CD14-positive monocyte (primary cell): ENCODE results near the gene SMIM13. TPM values are rescaled to one million over a fixed set of nuclear protein-coding genes. Genes with fewer than 3 reads are reported as not detected.

Experiments
- DNase-seq, 3 donors: peaks; one replicate each; pipeline ENCODE4 v3.0.0-alpha.2; 2011 to 2022
- H2AFZ ChIP-seq: 2 replicates; pipeline ENCODE4 v1.6.0; 2012; ENCODE audit warnings: mild to moderate bottlenecking, low read depth, low read length, inconsistent platforms; ENCODE audit not compliant: insufficient read depth, poor library complexity, severe bottlenecking
- H3K27ac ChIP-seq, 2 donors: 1 replicate in 1 of 2; 2 replicates in 1 of 2; pipeline ENCODE4 v1.5.1; 2012 to 2013; ENCODE audit warnings: low read length in 2 of 2, control low read depth in 1 of 2, inconsistent platforms in 1 of 2, low read depth in 1 of 2, mild to moderate bottlenecking in 1 of 2
- H3K27me3 ChIP-seq, 2 donors: one replicate each; pipeline versions ENCODE4 v1.6.0 to v1.6.1; 2011 to 2013; ENCODE audit warnings: low read length in 2 of 2; ENCODE audit not compliant: control insufficient read depth in 2 of 2, insufficient read depth in 2 of 2
- H3K36me3 ChIP-seq, 2 donors: replicated peaks in 1 of 2; 1 replicate in 1 of 2; 2 replicates in 1 of 2; pipeline versions ENCODE4 v1.5.1 to v1.6.1; 2012 to 2013; ENCODE audit warnings: low read length in 2 of 2, control low read depth in 1 of 2, inconsistent platforms in 1 of 2, mild to moderate bottlenecking in 1 of 2; ENCODE audit not compliant: insufficient read depth in 2 of 2, control insufficient read depth in 1 of 2
- H3K4me1 ChIP-seq, 2 donors: 1 replicate in 1 of 2; 2 replicates in 1 of 2; pipeline versions ENCODE4 v1.5.1 to v1.6.1; 2012 to 2013; ENCODE audit warnings: low read length in 2 of 2, control low read depth in 1 of 2, inconsistent platforms in 1 of 2, mild to moderate bottlenecking in 1 of 2, moderate library complexity in 1 of 2; ENCODE audit not compliant: insufficient read depth in 2 of 2, control insufficient read depth in 1 of 2
- H3K4me2 ChIP-seq: replicated peaks from 2 replicates; pipeline ENCODE3; 2012; ENCODE audit warnings: low read length, moderate library complexity, mild to moderate bottlenecking; ENCODE audit not compliant: poor library complexity, severe bottlenecking; ENCODE audit errors: extremely low read depth
- H3K4me3 ChIP-seq, 3 experiments: fragments of 200-600 bp in 1 of 3; sonication (generic) in 1 of 3; replicated peaks in 1 of 3; 1 replicate in 2 of 3; 2 replicates in 1 of 3; pipeline ENCODE4 v1.5.1; 2011 to 2013; ENCODE audit warnings: low read length in 3 of 3, mild to moderate bottlenecking in 3 of 3, control low read depth in 2 of 3, low read depth in 2 of 3, inconsistent platforms in 1 of 3, moderate library complexity in 1 of 3
- H3K79me2 ChIP-seq: 2 replicates; pipeline ENCODE4 v1.6.0; 2012; ENCODE audit warnings: mild to moderate bottlenecking, control low read depth, inconsistent platforms, low read length, moderate library complexity; ENCODE audit not compliant: insufficient read depth
- H3K9ac ChIP-seq: 2 replicates; pipeline ENCODE4 v1.6.0; 2017; ENCODE audit warnings: low read length, mild to moderate bottlenecking; ENCODE audit not compliant: insufficient read depth, poor library complexity, severe bottlenecking
- H3K9me3 ChIP-seq, 2 donors: replicated peaks in 1 of 2; 1 replicate in 1 of 2; 2 replicates in 1 of 2; pipeline versions ENCODE4 v1.5.1 to v1.6.1; 2012 to 2013; ENCODE audit warnings: low read length in 2 of 2, control low read depth in 1 of 2; ENCODE audit not compliant: control insufficient read depth in 1 of 2, insufficient read depth in 1 of 2
- H4K20me1 ChIP-seq: 2 replicates; pipeline ENCODE4 v1.6.0; 2012; ENCODE audit warnings: mild to moderate bottlenecking, low read length, control low read depth, moderate library complexity; ENCODE audit not compliant: insufficient read depth
- H3K27ac Mint-ChIP-seq, 7 donors: one replicate each; pipeline ENCODE4 v1.8.0; 2020; ENCODE audit warnings: mild to moderate bottlenecking in 7 of 7, mixed read lengths in 7 of 7, moderate library complexity in 6 of 7, inconsistent platforms in 2 of 7
- H3K27me3 Mint-ChIP-seq, 3 donors: one replicate each; pipeline ENCODE4 v1.8.0; 2021 to 2022; ENCODE audit warnings: low read depth in 3 of 3, mild to moderate bottlenecking in 3 of 3, mixed read lengths in 3 of 3, moderate library complexity in 3 of 3, inconsistent platforms in 1 of 3
- H3K36me3 Mint-ChIP-seq, 2 donors: one replicate each; pipeline ENCODE4 v1.8.0; 2020; ENCODE audit warnings: mixed read lengths in 2 of 2, inconsistent platforms in 1 of 2, mild to moderate bottlenecking in 1 of 2
- H3K4me1 Mint-ChIP-seq: one replicate; pipeline ENCODE4 v1.8.0; 2020; ENCODE audit warnings: mild to moderate bottlenecking, mixed read lengths
- H3K4me3 Mint-ChIP-seq, 2 donors: one replicate each; pipeline ENCODE4 v1.8.0; 2020; ENCODE audit warnings: mild to moderate bottlenecking in 2 of 2, mixed read lengths in 2 of 2, moderate library complexity in 1 of 2
- H3K9me3 Mint-ChIP-seq, 7 donors: one replicate each; pipeline ENCODE4 v1.8.0; 2020 to 2022; ENCODE audit warnings: mixed read lengths in 7 of 7, mild to moderate bottlenecking in 6 of 7, moderate library complexity in 6 of 7, inconsistent platforms in 2 of 7
- WGBS: methylation state at CpG from one replicate; pipeline ENCODE4 v1.1.5; 2013; ENCODE audit warnings: missing lambda C conversion rate; ENCODE audit not compliant: insufficient coverage; 5-methylcytosine and 5-hydroxymethylcytosine counted together
- intact Hi-C, 2 donors: fragments of 100-400 bp; cut with micrococcal nuclease; formaldehyde crosslinking; loops; one replicate each; pipeline versions ENCODE4 v1.15.0 to v1.15.1; 2023
- polyA plus RNA-seq, 3 donors: library from polyadenylated mRNA; depleted of rRNA in 1 of 3; unstranded in 2 of 3; stranded (reverse) in 1 of 3; fragments of 300-500 nt in 2 of 3; fragments of >200 nt in 1 of 3; fragmentation: Illumina TruSeq in 2 of 3; gene quantifications; 1 replicate in 2 of 3; 2 replicates in 1 of 3; pipeline ENCODE4 v1.2.3, GENCODE V29; 2012 to 2021
- TF ChIP-seq, protein P1 (sequence below): fragments of 200-600 bp; IDR thresholded peaks from one replicate; pipeline ENCODE4 v1.8.0; 2022; ENCODE audit warnings: antibody characterized with exemption, mild to moderate bottlenecking

The SMIM13 gene
- polyA plus RNA-seq, 3 donors: 1.4 to 3.4 (median 2.4) TPM

DNA sequence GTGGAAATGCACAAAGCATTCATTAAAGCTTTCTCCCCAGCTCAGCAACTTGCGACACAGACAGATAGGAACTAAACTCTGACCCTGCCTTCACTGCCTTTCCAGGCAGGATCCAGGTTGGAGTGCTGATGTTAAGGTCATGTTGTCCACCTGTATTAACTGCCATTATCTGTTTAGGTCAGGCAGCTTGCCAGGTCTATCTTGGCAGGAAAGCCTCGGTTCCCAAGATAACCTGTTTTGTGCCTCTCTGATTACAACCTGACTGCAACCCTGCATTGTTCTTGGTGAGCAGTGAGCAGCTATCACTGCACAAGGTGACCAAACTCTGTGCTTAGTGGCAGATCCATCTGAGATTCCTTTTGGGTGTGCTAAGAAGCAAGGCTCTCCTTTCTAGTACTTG lies 26.3 kb upstream of the SMIM13 start:
- Histone ChIP-seq H3K4me1 (no peaks in the 10 kb centered on the region), H3K36me3 (no peaks in the 10 kb centered on the region), H3K79me2 (no peaks in the 10 kb centered on the region), H3K9me3 (no peaks in the 10 kb centered on the region), H3K4me3 (no peak overlapping the region), H2AFZ (no peak overlapping the region), H3K9ac (no peak overlapping the region), H3K27me3 (peaks cover 0 to 2% of the 10 kb centered on the region in 2 donors), H4K20me1 (no peaks in the 10 kb centered on the region), H3K27ac (no peak overlapping the region), H3K4me2 (no peak overlapping the region)
- Mint-ChIP-seq H3K27me3 (peaks cover 0 to 6% (median 0%) of the 10 kb centered on the region in 3 donors), H3K4me3 (no peak overlapping the region), H3K27ac (no peak overlapping the region), H3K9me3 (no peaks in the 10 kb centered on the region), H3K4me1 (peaks cover 1% of the 10 kb centered on the region), H3K36me3 (no peaks in the 10 kb centered on the region)
- TF ChIP-seq, protein P1, sequence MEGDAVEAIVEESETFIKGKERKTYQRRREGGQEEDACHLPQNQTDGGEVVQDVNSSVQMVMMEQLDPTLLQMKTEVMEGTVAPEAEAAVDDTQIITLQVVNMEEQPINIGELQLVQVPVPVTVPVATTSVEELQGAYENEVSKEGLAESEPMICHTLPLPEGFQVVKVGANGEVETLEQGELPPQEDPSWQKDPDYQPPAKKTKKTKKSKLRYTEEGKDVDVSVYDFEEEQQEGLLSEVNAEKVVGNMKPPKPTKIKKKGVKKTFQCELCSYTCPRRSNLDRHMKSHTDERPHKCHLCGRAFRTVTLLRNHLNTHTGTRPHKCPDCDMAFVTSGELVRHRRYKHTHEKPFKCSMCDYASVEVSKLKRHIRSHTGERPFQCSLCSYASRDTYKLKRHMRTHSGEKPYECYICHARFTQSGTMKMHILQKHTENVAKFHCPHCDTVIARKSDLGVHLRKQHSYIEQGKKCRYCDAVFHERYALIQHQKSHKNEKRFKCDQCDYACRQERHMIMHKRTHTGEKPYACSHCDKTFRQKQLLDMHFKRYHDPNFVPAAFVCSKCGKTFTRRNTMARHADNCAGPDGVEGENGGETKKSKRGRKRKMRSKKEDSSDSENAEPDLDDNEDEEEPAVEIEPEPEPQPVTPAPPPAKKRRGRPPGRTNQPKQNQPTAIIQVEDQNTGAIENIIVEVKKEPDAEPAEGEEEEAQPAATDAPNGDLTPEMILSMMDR: no peak
- DNase-seq: no peak
- WGBS: 64% methylated on average over 2 of the region's 2 CpGs
- intact Hi-C loops: no loop called here

DNA sequence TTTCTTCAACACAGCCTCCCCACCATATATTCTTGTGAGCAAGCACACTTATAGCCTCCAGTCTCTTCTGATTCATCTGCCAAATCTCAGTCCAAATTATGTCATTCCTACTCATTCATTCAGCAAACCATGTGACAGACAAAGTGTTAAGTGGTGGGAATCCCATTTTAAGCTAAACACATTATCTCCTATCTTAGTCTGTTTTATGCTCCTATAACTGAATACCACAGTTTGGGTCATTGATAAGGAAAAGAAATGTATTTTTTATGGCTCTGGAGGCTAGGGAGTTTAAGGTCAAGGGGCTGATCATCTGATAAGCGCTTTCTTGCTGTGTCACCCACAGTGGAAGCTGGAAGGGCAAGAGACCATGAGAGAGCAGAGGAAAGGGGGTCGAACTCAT lies 23.9 kb upstream of the SMIM13 start:
- intact Hi-C loops: no loop called here
- Histone ChIP-seq H3K4me1 (no peaks in the 10 kb centered on the region), H2AFZ (no peak overlapping the region), H3K9me3 (no peaks in the 10 kb centered on the region), H3K9ac (no peak overlapping the region), H3K27me3 (no peaks in the 10 kb centered on the region), H3K4me2 (no peak overlapping the region), H3K4me3 (no peak overlapping the region), H4K20me1 (no peaks in the 10 kb centered on the region), H3K36me3 (no peaks in the 10 kb centered on the region), H3K27ac (no peak overlapping the region), H3K79me2 (no peaks in the 10 kb centered on the region)
- Mint-ChIP-seq H3K4me3 (no peak overlapping the region), H3K27me3 (no peaks in the 10 kb centered on the region), H3K4me1 (peaks cover 1% of the 10 kb centered on the region), H3K36me3 (no peaks in the 10 kb centered on the region), H3K27ac (no peak overlapping the region), H3K9me3 (no peaks in the 10 kb centered on the region)
- DNase-seq: no peak
- TF ChIP-seq, protein P1: no peak
- no CpG with 5 or more reads among the region's 2 CpGs for WGBS
